Osteocyte (in vitro differentiated cells): Measurements from ENCODE around the gene NOXO1. TPM values are rescaled to one million over a fixed set of nuclear protein-coding genes. Genes with fewer than 3 reads are reported as not detected.
A peak's percentile ranks its signal among the peaks of the same experiment; 100 is the strongest.

Experiments
- DNase-seq: peaks from one replicate; pipeline ENCODE4 v3.0.0; 2021; ENCODE audit warnings: mixed read lengths; ENCODE audit not compliant: unreplicated experiment; ENCODE audit errors: extremely low spot score
- H3K27ac Mint-ChIP-seq: one replicate; pipeline ENCODE4 v1.8.0; 2021; ENCODE audit warnings: mild to moderate bottlenecking, mixed read lengths; ENCODE audit not compliant: unreplicated experiment
- H3K27me3 Mint-ChIP-seq: one replicate; pipeline ENCODE4 v1.8.0; 2021; ENCODE audit warnings: mixed read lengths; ENCODE audit not compliant: unreplicated experiment
- H3K36me3 Mint-ChIP-seq: one replicate; pipeline ENCODE4 v1.8.0; 2021; ENCODE audit warnings: mixed read lengths; ENCODE audit not compliant: unreplicated experiment
- H3K4me1 Mint-ChIP-seq: one replicate; pipeline ENCODE4 v1.8.0; 2021; ENCODE audit warnings: mixed read lengths; ENCODE audit not compliant: unreplicated experiment
- H3K4me3 Mint-ChIP-seq: one replicate; pipeline ENCODE4 v1.8.0; 2021; ENCODE audit warnings: mild to moderate bottlenecking, moderate library complexity, mixed read lengths; ENCODE audit not compliant: unreplicated experiment
- H3K9me3 Mint-ChIP-seq: one replicate; pipeline ENCODE4 v1.8.0; 2021; ENCODE audit warnings: mixed read lengths; ENCODE audit not compliant: unreplicated experiment
- total RNA-seq: library from RNA; stranded (reverse); gene quantifications from 2 replicates; pipeline ENCODE4 v1.2.1, GENCODE V29; 2021
- TF ChIP-seq, protein P1 (sequence below): fragments of 200-600 bp; sonication (generic); IDR thresholded peaks from 2 replicates; pipeline ENCODE4 v1.5.0; 2021; ENCODE audit warnings: antibody characterized with exemption, mild to moderate bottlenecking, moderate library complexity

The NOXO1 gene
- total RNA-seq, 1 donor from 2014 or later = 0.54 TPM

DNA sequence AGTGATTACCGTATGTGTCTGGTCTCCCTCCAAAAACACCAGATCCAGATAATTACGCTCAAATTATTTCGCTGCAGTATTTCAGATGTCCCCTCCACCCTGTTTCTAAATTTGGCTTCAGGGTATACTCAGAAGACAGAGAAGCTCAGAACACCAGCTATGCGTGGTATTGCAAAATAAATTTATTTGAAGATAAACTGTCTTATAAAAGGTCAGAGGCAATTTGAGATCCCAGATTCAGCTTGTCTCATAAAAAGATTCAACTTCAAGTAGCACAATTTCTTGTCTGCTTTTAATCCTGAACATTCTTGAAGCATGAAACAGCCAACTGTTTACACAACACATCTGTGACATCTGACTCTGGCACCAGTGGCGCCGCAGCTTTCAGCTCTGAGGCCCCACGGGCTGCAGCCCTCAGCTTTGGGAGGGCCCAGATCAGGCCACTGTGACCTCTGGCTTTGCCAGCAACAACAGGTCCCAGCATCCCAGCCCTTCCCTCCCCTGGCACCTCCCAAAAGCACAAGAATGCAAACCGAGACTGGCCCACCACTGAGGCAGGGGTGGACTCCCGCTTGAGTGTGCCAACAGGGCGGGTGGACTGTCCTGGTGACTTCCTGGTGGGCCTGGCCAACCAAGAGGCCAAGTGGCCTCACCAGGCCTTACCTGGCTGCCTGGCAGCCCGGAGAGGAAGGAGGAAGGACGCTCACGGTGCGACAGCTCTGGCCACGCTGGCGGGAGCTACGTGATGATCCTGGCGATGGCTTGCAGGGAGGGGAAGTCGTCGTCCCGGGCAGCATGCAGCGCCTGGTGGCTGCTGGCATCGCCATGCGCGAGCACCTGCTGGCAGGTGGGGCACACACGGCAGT is 16.5 kb upstream of the NOXO1 start:
- Mint-ChIP-seq H3K27me3 (no peaks in the 10 kb centered on the region), H3K9me3 (no peaks in the 10 kb centered on the region), H3K36me3 (peaks cover 18% of the 10 kb centered on the region), H3K4me3 (no peak overlapping the region), H3K27ac (no peak overlapping the region), H3K4me1 (no peaks in the 10 kb centered on the region)
- DNase-seq = no peak
- TF ChIP-seq, protein P1, sequence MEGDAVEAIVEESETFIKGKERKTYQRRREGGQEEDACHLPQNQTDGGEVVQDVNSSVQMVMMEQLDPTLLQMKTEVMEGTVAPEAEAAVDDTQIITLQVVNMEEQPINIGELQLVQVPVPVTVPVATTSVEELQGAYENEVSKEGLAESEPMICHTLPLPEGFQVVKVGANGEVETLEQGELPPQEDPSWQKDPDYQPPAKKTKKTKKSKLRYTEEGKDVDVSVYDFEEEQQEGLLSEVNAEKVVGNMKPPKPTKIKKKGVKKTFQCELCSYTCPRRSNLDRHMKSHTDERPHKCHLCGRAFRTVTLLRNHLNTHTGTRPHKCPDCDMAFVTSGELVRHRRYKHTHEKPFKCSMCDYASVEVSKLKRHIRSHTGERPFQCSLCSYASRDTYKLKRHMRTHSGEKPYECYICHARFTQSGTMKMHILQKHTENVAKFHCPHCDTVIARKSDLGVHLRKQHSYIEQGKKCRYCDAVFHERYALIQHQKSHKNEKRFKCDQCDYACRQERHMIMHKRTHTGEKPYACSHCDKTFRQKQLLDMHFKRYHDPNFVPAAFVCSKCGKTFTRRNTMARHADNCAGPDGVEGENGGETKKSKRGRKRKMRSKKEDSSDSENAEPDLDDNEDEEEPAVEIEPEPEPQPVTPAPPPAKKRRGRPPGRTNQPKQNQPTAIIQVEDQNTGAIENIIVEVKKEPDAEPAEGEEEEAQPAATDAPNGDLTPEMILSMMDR = no peak

- H3K36me3 Mint-ChIP-seq = peaks cover 9% of the 10 kb centered on the region
- no peaks in the 10 kb centered on the region for H3K9me3 Mint-ChIP-seq
- peaks cover 6% of the 10 kb centered on the region for H3K4me1 Mint-ChIP-seq
- TF ChIP-seq, protein P1 = no peak
- H3K27me3 Mint-ChIP-seq = peaks cover 7% of the 10 kb centered on the region
- H3K27ac Mint-ChIP-seq = no peak overlapping the region
- H3K4me3 Mint-ChIP-seq = no peak overlapping the region
- no peak for DNase-seq
Observed at GRCh38 chr16:1993731-1994131, 12.5 kb upstream of the NOXO1 start.

DNA sequence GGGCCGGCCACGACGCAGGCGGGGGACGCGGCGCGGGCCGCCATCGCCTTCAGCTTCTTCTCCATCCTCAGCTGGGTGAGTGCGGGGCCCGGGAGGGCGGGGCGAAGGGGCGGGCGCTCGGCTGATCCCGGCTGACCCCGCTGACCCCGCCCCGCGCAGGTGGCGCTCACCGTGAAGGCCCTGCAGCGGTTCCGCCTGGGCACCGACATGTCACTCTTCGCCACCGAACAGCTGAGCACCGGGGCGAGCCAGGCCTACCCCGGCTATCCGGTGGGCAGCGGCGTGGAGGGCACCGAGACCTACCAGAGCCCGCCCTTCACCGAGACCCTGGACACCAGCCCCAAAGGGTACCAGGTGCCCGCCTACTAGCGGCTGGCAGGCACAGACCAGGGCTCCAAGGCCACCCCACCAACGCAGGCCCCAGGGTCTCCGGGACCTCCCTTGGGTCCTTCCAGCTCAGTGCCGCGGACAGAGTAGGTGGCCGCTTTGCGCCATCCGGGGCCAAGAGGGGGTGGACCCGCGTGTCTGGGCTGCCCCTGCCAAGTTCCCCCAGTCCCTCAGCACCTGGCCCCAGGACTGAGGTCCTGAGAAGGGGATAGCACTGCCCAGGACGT is 11.5 kb upstream of the NOXO1 start:
- Mint-ChIP-seq H3K27ac (no peak overlapping the region), H3K4me3 (no peak overlapping the region), H3K4me1 (peaks cover 6% of the 10 kb centered on the region), H3K36me3 (peaks cover 6% of the 10 kb centered on the region), H3K9me3 (no peaks in the 10 kb centered on the region), H3K27me3 (peaks cover 10% of the 10 kb centered on the region)
- TF ChIP-seq, protein P1 = no peak
- DNase-seq = no peak

DNA sequence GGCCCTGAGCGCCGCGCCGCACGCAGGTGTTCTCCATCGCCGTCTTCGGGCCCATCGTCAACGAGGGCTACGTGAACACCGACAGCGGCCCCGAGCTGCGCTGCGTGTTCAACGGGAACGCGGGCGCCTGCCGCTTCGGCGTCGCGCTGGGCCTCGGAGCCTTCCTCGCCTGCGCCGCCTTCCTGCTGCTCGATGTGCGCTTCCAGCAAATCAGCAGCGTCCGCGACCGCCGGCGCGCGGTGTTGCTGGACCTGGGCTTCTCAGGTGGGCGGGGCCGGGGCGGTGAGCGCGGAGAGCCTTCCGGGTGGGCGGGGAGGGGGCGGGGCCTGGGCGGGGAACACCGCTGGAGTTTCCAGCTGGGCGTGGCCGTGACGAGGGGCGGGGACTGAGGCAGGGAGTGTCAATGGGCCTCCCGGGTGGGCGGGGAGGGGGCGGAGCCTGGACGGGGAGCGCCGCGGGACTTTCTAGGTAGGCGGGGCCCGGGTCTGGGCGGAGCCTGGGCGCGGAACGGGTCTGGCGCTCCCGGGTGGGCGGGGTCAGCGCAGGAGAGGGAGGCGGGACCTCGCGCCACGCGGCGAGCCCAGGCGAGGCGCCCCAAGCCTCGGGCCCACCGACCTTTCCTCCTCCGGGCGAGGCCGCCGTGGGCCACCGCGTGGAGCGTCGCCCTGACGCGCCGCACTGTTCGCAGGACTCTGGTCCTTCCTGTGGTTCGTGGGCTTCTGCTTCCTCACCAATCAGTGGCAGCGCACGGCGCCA is 10.9 kb upstream of the NOXO1 start:
- no peaks in the 10 kb centered on the region for H3K9me3 Mint-ChIP-seq
- no peak overlapping the region for H3K27ac Mint-ChIP-seq
- H3K4me3 Mint-ChIP-seq = peak overlapping the region; percentile 50
- H3K27me3 Mint-ChIP-seq = peaks cover 10% of the 10 kb centered on the region
- DNase-seq = peak; percentile 95
- TF ChIP-seq, protein P1 = no peak
- peaks cover 3% of the 10 kb centered on the region for H3K36me3 Mint-ChIP-seq
- H3K4me1 Mint-ChIP-seq = peaks cover 6% of the 10 kb centered on the region

GRCh38 chr16:1991588-1991947 is 10.3 kb upstream of the NOXO1 start:
- Mint-ChIP-seq H3K27ac (no peak overlapping the region), H3K4me3 (peak overlapping the region; percentile 26), H3K36me3 (peaks cover 8% of the 10 kb centered on the region), H3K4me1 (peaks cover 6% of the 10 kb centered on the region), H3K27me3 (peaks cover 10% of the 10 kb centered on the region), H3K9me3 (no peaks in the 10 kb centered on the region)
- no peak for DNase-seq
- TF ChIP-seq, protein P1 = no peak
